Peyer's patch (tissue), 4 donors: Measurements from ENCODE around the gene ARSA.

Experiments
- CTCF ChIP-seq, 6 experiments: fragments of 450-650 bp in 4 of 6; fragments of 200-600 bp in 2 of 6; sonication (generic) in 1 of 6; IDR thresholded peaks; one replicate each; pipeline ENCODE4 v1.5.1; 2017 to 2019; ENCODE audit warnings: antibody characterized with exemption in 6 of 6, mild to moderate bottlenecking in 3 of 6, moderate library complexity in 1 of 6
- POLR2A ChIP-seq, 2 donors: fragments of 450-650 bp; IDR thresholded peaks; one replicate each; pipeline ENCODE4 v1.5.1; 2017; ENCODE audit warnings: antibody characterized with exemption in 2 of 2, mild to moderate bottlenecking in 2 of 2, moderate library complexity in 2 of 2

GRCh38 chr22:50610581-50610980, 17.4 kb downstream of the ARSA start:
- TF ChIP-seq CTCF (IDR thresholded peaks at IDR 0.05) (no peak), POLR2A (IDR thresholded peaks at IDR 0.05) (no peak)
